ENCODE results near the gene SUGP1.

GRCh38 chr19:19239675-19240074 is 80.6 kb downstream of the SUGP1 start:
- TF ChIP-seq CTCF (IDR thresholded peaks at IDR 0.05) (no peak), POLR2A (IDR thresholded peaks at IDR 0.05) (no peak)
